Stimulated activated CD8-positive, alpha-beta memory T cell treated with anti-CD3 and anti-CD28 coated beads, Interleukin-12 subunit alpha, Interleukin-12 subunit beta, amount 100 ng/mL, for 24 hours (primary cell): Measurements from ENCODE around the gene RHCE.
"Not testable (repeated sequence)": the region's sequence is repeated elsewhere in the genome, so short reads cannot be mapped to it uniquely, and the experiment has no call there.

Experiments
- DNase-seq: peaks from one replicate; pipeline ENCODE4 v3.0.0-alpha.2; 2020; ENCODE audit errors: extremely low read depth

Gene RHCE

DNA sequence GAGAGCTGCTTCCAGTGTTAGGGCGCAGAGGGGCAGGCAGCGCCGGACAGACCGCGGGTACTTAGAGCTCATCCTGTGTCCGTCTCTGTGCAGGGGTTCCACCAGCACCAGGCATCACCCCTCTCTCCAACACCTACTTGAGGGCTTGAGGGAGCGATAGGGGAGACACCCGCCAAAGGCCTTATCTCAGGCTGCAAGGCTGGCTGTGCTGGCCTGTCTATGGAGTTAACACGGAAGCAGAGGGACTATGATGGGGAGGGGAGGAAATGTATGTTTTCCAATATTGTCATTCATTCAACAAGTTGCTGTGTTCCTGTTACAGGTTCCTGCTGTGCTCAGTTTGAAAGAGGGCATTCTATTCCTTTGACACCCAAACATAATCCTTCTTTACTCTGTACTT, at the start of gene RHCE:
RHCE (minus strand) TSS at position 111 of the 400 bp plus-strand sequence; CDS start at position 72, 39 bp downstream.
- not testable (repeated sequence) for DNase-seq

DNA sequence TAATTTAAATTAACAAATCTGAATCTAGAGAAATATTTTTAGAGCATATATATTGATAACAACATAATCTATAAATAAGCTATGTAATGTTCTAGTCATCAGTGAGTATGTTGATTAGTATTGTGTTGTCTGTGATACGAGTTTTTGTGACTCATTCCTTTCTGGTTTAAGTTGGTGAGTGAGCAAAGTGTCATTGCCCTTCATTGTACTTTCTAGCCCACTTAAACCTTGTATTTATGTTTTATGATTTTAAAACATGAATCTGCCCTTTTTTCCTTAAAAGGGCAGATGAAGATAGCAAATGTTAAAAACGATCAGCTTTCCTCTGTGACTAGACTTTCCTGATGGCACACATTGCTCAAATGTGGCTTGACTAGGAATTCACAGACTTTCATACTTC, 48.6 kb upstream of the RHCE start:
- DNase-seq: no peak

DNA sequence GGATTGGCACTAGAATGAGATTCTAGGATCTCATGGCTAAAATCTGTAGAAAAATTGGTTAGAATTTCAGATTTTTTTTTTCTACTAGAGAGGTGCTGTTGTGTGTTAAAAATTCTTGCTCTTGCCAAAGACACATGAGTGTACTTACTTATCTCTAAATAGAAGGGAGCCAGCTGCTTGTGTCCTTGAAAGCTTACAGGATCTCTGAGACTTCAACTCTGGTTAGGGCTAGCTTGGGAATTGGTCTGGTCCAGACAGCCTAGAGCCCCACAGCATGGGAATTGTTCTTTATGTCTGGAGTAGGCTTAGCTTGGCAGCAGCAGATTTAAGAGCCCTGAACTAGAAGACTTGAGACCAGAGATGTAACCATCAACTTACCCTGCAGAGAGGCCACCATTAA, 47.4 kb upstream of the RHCE start:
- DNase-seq: no peak

DNA sequence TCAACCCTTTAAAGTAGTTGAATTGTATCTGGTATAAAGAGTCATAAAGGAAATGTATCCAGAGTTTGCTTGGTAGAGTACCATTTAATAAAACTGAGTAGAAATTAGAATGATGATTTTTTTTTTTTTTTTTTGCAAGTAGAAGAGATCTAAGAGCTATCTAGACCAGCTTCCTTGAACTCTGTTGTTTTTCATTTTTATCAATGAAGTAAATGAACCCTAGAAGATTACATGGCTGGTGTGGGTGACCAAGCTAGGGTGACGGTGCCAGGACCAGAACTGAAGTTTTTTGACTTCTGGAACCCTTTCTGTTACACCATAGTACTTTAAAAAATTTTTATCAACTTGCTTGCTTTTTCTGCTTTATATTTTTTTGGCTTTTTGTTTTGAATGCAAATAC, 47.0 kb upstream of the RHCE start:
- DNase-seq: no peak

DNA sequence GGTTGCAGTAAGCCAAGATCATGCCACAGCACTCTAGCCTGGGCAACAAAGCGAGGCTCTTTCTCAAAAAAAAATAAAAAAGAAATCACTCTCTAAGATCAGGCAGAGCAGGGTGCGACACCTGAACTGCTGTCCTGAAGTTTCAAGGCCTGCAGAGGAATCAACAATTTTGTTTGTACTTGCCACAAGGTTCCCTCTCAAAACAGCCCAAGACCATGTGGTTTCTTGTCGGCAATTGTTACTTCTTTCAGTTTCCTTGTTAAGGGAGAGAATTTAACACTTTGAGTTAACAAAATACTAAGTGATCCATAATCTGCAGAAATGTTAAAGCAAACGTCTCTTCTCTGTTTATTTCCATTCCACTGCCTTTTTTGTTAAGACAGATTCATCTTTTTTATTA, 46.6 kb upstream of the RHCE start:
- DNase-seq: no peak

DNA sequence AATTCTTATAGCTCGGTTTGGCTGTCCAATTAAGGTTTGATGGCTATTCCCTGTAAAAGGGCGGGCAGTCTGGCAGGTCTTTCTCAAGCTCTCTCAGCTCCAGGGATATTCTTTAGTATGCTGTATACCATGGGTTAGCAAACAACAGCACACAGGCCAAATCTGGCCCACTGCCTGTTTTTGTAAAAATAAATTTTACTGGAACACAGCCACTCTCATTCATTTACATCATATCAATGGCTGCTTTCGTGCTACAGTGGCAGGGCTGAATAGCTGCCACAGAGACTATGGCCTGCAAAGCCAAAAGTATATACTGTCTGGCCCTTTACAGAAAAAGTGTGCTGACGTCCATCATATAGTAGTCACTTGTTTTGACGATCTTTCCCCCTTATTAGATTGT, 42.1 kb upstream of the RHCE start:
- DNase-seq: no peak

DNA sequence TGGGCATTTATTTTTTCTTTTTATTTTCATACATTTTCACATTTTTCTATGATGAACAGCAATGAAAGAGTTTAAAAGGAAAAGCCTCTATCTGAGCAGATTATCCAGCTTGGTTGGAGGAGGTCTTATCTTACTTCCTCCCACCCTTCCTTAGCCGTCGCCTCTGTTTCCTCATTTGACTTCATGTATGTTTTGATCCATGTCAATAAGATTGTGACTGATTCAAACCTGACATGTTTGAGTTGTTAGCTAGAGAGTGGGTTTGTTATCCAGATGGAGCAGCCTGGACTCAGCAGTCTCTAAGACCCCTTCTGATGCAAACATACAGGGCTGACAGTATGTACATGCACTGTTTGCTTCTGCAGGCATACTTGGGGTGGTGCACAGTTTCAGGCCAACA, 41.2 kb upstream of the RHCE start:
- DNase-seq: no peak

DNA sequence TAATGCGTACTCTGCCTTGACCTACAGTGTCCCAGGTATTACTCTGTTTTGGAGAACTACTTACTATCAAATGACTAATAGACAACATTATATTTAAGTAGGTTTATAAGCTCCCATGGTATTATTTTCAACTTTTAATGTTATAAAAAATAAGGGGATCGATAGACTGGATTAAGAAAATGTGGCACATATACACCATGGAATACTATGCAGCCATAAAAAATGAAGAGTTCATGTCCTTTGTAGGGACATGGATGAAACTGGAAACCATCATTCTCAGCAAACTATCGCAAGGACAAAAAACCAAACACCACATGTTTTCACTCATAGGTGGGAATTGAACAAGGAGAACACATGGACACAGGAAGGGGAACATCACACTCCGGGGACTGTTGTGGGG, 40.2 kb upstream of the RHCE start:
- not testable (repeated sequence) for DNase-seq

DNA sequence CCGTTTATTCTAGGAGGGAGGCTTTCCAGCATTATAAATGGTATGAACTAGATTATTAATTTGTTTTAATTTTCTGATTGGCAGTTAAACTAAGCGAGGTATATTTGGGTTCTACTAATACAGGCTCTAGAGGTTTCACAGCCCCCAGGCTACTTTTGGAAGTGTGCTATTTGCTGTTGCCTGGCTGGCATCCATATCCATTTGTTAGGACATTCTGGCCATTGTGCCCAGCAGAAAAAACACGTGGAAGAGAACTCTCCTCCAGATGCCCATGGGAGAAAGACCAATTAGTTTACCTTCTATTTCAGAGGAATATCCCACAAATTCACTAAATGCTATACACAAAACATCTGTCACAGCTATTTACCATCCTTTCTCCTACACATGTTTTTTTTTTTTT, 39.4 kb upstream of the RHCE start:
- DNase-seq: no peak

DNA sequence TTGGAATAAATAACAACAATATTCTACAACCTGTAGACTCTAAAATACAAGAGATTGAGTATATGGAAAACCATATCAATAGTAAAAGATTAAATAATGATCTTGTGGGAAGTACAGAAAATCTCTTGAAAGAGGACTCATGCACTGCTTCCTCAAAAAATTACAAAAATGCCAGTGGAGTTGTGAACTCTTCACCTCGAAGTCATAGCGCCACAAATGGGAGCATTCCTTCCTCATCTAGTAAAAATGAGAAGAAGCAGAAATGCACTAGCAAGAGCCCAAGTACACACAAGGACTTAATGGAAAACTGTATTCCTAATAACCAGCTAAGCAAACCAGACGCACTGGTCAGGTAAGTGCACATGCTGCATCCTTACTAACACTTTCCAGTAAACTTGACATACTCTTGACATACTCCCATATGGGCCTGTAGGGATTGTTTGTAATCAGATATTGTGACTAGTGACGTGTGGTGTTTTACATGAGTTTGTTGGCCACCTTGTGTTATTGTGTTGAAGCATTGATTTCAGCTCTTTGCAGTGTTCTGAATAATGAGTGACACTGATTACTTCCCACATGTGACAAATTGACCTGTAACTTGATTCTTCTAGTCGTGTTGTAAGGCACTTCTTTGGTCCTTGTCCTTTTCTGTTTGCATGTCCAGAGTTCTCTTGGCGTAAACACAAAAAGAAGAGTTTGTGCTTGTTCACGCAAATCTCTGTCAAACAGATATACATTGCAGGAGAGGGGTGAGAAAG, 38.1 kb upstream of the RHCE start:
- no peak for DNase-seq

DNA sequence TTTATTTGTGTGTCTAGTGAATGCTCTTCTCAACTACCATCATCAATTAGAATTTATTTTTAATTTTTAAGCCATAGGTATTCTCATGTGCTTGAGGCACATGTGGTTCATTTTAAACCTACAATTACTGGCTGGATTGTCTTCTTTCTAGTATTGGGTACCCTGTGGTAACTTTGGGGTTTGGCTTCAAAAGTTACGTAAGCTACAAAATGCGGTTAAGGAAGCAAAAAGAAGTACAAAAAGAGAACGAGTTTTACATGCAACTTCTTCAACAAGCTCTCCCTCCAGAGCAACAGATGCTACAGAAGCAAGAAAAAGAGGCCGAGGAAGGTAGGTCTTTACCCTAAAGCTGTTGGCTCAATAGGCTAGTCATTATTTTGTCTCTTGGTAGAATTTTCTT, 35.9 kb upstream of the RHCE start:
- DNase-seq: no peak

DNA sequence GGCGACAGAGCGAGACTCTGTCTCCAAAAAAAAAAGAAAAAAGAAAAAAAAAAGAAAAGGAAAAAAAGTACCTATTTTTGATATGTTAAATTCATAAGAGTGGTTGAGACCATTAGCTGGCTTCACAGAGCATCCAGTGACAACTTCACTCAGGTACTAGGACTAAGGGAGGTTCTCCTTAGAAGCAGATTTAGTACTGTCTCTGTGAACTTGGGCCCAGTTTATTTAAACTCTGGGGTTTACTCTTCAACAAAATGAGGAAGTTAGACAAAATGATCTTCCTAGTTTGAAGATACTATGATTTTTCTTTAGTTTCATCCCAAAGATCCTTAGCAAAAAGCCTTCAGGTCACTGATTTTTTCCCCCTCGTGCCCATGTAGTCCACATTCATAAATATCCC, 31.3 kb upstream of the RHCE start:
- no peak for DNase-seq

DNA sequence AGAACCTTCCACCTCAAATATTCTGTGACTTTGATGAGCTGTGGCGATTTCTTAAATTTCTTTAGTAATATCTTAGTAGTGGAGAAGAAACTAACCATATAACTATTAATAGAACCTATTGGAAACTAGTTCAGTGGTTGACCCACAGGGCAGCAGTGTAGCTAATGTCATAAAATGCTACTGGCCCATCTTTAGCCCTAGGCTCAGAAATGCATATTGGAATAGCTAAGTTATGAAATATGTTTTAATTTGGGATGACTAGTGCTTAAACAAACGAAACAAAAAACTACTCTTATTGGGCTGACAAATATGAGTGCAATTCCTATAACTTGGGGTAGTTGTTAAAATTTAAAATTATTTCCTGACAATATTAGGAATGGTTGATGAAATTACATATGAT, 30.3 kb upstream of the RHCE start:
- DNase-seq: no peak

DNA sequence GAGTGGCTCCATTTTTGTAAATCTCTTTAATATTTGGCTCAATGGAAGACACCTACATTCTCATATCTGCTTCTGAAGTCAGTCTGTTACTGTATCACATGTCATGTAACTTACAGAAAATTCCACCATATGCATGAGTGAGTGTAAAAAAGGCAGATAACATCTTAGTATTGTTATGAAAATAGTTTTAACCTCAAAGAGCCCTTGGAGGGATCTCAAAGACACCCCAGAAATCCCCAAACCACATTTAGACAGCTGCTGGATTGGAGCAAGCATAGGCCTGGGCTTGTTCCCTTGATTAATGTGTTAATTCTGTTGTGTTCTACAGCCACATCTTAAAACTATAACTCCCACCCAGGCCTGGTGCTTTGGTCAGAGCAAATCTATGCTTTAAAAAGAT, 26.9 kb upstream of the RHCE start:
- DNase-seq: no peak

DNA sequence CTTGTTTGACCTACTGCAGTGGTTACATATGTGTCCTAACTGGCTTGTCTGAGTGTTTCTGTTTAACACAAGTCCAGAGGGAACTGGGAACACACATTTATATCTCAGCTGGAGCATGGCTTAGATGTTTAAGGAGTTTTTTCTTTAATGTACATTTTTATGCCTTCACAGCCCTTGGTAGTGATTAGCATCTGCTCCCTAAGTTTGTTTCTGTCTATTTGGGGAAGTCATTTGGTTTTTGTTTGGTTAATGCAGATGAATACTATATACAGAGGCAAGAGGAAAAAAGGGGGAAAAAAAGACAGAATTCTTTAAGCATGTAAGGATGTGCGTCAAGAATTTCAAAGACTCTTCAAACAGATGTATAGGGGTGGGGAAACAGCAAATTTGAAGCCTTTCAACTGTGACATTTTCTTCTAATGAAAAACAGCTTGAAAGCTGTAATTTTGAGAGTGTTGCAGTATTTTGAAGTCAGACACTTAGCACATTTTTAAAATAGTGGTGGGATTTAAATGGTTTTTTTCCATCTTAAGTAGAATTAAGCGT, 25.4 kb upstream of the RHCE start:
- no peak for DNase-seq

DNA sequence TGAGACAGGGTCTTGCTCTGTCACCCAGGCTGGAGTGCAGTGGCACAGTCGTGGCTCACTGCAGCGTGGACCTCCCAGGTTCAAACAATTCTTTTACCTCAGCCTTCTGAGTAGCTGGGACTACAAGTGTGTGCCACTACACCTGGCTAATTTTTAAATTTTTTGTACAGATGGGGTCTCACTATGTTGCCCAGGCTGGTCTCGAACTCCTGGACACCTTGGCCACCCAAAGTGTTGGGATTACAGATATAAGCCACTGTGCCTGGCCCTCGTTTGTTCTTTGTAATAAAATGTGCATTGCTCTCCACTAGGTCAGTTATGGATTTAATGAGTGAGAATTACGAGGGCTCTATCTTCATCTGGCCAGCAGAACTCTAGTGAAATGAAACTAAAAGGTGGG, 24.0 kb upstream of the RHCE start:
- not testable (repeated sequence) for DNase-seq

DNA sequence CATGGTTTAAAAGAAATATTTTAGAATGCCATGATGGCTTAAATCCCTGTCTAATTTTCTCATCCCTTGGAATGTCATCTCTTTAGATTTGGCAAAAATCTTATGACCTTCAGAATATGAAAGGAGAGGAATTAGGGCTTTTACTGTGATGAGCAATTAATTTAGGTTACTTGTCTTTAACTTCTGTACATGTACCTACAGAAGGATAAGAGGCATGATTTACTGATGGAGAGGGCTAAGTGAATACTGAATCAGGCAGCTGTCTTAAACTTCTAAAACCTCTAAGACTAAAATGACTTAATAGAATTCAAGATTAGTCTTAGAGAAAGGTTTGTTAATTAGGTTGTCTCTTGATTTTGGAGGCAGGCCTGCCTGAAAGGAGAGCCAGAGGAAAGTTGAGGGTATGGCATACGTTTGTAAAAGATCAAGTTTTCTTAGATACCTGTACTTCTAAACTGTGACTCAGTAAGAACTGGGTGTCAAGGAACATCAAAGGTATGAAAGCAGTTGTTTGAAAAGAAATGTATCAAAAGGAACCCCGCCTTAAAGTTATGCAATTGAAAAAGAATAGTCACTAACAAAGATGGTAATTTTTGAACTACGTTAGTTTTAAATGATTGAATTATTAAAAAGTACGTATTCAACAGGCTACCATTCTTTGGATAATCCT, 22.5 kb upstream of the RHCE start:
- DNase-seq: no peak

DNA sequence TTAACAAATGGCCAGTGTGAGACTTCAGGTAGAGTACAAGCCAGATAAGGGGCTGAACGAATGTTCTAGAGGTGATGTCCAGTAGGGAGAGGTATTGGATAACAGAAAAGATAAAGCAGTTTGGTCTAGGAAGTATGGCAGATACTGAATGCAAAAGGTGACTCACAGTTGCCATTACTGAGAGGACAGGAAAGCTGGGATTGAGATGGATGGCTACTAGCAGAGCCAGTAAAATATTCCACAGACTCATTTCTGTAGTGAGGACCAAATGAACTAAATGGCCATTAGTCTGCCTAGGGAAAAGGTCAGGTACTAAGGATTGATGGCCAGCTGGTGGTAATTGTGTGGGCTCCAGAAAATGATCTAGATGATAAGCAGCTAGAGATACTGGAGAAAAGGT, 21.6 kb upstream of the RHCE start:
- DNase-seq: no peak

DNA sequence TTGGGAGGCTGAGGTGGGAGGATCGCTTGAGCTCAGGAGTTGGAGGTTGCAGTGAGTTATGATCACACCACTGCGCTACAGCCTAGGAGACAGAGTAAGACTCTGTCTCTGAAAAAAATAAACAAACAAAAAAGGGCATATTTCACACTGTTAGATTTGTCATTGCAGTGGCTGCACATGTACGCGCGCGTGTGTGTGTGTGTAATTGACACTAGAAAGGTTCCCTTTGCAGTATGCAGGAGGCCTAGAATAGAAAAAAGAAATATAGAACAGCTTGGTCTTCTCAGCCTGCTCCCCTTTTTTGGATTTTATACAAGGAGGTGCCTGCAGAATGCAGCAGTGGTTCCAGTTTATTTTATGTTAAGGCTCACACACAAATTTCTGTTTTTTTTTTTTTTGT, 18.7 kb upstream of the RHCE start:
- DNase-seq: no peak

DNA sequence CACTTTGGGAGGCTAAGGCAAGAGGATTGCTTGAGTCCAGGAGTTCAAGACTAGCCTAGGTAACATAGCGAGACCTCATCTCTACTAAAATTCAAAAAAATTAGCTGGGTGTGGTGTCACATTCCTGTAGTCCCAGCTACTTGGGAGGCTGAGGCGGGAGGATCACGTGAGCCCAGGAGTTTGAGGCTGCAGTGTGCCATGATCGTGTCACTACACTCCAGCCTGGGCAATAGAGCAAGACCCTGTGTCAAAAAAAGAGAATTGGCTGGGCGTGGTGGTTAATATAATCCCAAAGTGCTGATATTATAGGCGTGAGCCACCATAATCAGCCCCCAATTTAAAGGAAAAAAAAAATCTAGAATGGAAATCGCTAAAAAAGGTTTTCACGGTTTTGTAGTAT, 17.0 kb upstream of the RHCE start:
- DNase-seq: no peak

DNA sequence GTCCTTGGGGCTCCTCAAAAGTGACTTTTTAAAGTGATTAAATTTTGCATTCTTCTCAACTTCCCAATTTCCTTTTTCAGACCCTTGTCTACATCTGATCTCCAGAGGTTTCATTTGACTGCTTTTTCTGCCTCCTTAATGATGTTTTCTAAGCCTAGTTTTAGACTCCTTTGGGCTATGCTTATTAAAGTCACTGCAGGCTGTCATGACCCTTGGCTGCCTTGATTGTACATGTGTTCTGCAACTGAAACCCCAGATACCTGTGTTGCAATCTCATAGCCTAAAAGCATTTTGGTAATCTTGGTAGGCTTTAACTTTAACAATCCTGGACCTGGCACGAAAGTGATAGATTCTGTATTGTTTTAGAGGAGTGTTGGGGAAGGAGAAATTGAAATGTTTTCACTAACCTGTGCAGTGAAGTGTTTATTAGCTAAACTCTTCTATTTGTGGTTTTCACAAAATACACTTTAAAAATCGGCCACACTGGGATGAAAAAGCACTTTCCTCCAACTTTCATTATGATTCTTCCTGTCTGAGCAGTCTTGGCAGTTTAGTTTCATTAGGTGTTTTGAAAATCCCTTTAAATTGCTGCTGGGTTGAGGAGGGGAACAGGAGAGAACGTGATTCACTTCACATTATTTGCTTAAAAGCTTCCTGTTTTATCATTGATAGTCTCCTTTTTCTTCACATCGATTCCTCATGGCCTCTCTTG, 14.9 kb upstream of the RHCE start:
- DNase-seq: no peak

DNA sequence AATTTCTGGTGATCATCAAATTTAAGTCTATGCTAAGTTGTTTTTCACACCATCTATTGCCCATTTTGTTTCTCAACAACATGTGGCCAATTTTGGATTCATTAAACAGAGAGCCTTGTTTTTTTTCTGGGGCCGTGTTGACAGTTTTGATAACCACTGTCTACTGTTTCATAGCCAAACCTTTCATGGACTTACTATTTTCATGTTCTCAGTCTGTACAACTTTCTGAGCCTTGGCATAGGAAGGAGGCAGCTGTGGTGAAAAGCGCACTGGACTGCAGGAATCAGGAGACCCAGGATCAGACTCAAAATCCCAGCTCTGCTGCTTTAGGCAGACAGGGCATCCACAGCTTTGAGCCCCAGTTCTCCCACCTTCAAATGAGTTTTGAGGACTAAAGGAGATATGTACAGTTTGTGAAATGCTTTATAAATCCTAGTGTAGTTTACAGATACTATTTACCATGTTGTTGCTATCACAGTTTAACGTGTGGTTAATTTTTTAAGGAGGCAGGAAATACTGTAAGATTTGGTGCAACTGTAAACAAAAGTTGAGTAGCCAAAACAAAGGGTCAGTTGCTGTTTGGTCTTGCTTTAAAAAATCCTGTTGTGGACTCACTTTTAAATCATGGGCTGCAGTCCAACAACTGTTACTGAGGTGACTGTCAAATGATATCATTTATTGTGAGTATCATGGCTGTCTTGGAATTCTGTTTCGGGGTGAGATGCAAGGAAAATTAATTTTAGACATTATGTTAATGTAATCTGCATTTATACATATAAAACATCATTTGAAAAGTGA, 13.0 kb upstream of the RHCE start:
- no peak for DNase-seq
